Measurements from ENCODE around the gene ARHGEF28.

DNA sequence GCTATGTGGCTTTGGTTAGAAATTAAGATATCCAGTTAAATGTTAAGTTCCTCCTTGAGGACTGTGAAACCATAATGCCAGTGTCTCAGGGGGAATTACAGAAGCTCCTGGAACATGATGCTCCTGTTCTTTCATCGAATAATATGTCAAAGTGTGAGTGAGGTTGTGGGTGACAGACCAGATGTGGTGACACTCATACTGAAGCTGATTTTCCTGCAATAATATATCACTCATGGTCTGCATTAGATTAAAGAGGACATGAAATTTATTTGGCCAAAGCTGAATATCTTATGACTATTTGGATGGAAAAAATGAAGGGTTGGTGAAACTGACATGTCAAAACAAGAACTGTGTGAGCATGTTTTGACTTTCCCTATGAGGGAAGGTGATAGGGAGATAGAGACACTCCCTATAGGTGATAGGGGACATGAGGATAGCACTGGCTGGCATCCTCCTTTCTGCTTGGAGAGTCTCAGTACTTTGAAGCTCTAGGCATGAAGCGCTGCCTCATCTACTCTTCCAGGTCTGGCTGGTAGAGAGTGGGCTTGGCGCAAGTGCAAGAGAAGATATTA is 173.5 kb downstream of the ARHGEF28 start:
- TF ChIP-seq GLIS3 (CRISPR knock-in tag; IDR thresholded peaks at IDR 0.05), result no peak
- TF ChIP-seq, protein P1, sequence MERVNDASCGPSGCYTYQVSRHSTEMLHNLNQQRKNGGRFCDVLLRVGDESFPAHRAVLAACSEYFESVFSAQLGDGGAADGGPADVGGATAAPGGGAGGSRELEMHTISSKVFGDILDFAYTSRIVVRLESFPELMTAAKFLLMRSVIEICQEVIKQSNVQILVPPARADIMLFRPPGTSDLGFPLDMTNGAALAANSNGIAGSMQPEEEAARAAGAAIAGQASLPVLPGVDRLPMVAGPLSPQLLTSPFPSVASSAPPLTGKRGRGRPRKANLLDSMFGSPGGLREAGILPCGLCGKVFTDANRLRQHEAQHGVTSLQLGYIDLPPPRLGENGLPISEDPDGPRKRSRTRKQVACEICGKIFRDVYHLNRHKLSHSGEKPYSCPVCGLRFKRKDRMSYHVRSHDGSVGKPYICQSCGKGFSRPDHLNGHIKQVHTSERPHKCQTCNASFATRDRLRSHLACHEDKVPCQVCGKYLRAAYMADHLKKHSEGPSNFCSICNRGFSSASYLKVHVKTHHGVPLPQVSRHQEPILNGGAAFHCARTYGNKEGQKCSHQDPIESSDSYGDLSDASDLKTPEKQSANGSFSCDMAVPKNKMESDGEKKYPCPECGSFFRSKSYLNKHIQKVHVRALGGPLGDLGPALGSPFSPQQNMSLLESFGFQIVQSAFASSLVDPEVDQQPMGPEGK (CRISPR knock-in tag; IDR thresholded peaks at IDR 0.05; ENCODE audit: borderline replicate concordance), result no peak
- TF ChIP-seq ZFP30 (CRISPR knock-in tag; IDR thresholded peaks at IDR 0.05), result no peak
- no peak for TF ChIP-seq ESRRG (CRISPR knock-in tag; IDR thresholded peaks at IDR 0.05)
- no peak for TF ChIP-seq ZNF8 (CRISPR knock-in tag; IDR thresholded peaks at IDR 0.05)
- no peak for TF ChIP-seq PPARA (CRISPR knock-in tag; IDR thresholded peaks at IDR 0.05; ENCODE audit: borderline replicate concordance)
- no peak for TF ChIP-seq CSDC2 (CRISPR knock-in tag; IDR thresholded peaks at IDR 0.05)
- TF ChIP-seq, protein P2, sequence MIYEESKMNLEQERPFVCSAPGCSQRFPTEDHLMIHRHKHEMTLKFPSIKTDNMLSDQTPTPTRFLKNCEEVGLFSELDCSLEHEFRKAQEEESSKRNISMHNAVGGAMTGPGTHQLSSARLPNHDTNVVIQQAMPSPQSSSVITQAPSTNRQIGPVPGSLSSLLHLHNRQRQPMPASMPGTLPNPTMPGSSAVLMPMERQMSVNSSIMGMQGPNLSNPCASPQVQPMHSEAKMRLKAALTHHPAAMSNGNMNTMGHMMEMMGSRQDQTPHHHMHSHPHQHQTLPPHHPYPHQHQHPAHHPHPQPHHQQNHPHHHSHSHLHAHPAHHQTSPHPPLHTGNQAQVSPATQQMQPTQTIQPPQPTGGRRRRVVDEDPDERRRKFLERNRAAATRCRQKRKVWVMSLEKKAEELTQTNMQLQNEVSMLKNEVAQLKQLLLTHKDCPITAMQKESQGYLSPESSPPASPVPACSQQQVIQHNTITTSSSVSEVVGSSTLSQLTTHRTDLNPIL (CRISPR knock-in tag; IDR thresholded peaks at IDR 0.05; ENCODE audit: low read depth), result no peak
- no peak for TF ChIP-seq ZFP3 (CRISPR knock-in tag; IDR thresholded peaks at IDR 0.05)
- TF ChIP-seq, protein P3, sequence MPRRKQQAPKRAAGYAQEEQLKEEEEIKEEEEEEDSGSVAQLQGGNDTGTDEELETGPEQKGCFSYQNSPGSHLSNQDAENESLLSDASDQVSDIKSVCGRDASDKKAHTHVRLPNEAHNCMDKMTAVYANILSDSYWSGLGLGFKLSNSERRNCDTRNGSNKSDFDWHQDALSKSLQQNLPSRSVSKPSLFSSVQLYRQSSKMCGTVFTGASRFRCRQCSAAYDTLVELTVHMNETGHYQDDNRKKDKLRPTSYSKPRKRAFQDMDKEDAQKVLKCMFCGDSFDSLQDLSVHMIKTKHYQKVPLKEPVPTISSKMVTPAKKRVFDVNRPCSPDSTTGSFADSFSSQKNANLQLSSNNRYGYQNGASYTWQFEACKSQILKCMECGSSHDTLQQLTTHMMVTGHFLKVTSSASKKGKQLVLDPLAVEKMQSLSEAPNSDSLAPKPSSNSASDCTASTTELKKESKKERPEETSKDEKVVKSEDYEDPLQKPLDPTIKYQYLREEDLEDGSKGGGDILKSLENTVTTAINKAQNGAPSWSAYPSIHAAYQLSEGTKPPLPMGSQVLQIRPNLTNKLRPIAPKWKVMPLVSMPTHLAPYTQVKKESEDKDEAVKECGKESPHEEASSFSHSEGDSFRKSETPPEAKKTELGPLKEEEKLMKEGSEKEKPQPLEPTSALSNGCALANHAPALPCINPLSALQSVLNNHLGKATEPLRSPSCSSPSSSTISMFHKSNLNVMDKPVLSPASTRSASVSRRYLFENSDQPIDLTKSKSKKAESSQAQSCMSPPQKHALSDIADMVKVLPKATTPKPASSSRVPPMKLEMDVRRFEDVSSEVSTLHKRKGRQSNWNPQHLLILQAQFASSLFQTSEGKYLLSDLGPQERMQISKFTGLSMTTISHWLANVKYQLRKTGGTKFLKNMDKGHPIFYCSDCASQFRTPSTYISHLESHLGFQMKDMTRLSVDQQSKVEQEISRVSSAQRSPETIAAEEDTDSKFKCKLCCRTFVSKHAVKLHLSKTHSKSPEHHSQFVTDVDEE (CRISPR knock-in tag; IDR thresholded peaks at IDR 0.05), result no peak
- TF ChIP-seq, protein P4, sequence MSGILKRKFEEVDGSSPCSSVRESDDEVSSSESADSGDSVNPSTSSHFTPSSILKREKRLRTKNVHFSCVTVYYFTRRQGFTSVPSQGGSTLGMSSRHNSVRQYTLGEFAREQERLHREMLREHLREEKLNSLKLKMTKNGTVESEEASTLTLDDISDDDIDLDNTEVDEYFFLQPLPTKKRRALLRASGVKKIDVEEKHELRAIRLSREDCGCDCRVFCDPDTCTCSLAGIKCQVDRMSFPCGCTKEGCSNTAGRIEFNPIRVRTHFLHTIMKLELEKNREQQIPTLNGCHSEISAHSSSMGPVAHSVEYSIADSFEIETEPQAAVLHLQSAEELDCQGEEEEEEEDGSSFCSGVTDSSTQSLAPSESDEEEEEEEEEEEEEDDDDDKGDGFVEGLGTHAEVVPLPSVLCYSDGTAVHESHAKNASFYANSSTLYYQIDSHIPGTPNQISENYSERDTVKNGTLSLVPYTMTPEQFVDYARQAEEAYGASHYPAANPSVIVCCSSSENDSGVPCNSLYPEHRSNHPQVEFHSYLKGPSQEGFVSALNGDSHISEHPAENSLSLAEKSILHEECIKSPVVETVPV (CRISPR knock-in tag; IDR thresholded peaks at IDR 0.05), result no peak
- no peak for TF ChIP-seq SNAI2 (CRISPR knock-in tag; IDR thresholded peaks at IDR 0.05)
- no peak for TF ChIP-seq BACH2 (CRISPR knock-in tag; IDR thresholded peaks at IDR 0.05; ENCODE audit: borderline replicate concordance)
